ENCODE measurements around the gene ZNF286A.
"Not testable (repeated sequence)": the region's sequence is repeated elsewhere in the genome, so short reads cannot be mapped to it uniquely, and the experiment has no call there.

ZNF286A gene

GRCh38 chr17:15768865-15769533 lies 69.4 kb downstream of the ZNF286A start:
- not testable (repeated sequence) for DNase-seq (ENCODE audit: low read depth in 2 of 2, low spot score in 1 of 2)

Data from stimulated activated CD8-positive, alpha-beta memory T cell treated with anti-CD3 and anti-CD28 coated beads, Interleukin-4, amount 100 ng/mL, for 4 hours (primary cell).